Breast epithelium (tissue), 3 donors: ENCODE measurements around the gene CXCR6.

ENCODE experiments used
- POLR2A ChIP-seq: fragments of 450-650 bp; IDR thresholded peaks from one replicate; pipeline ENCODE4 v1.6.1; 2016; ENCODE audit warnings: antibody characterized with exemption, mild to moderate bottlenecking, moderate library complexity
- POLR2AphosphoS5 ChIP-seq, 3 donors: sonication (generic); formaldehyde crosslinking; IDR thresholded peaks; one replicate each; pipeline ENCODE4 v1.6.1; 2017; ENCODE audit warnings: antibody characterized with exemption in 3 of 3
- TF ChIP-seq, protein P1 (sequence below), 3 donors: fragments of 450-650 bp; IDR thresholded peaks; one replicate each; pipeline ENCODE4 v1.5.1; 2016 to 2017; ENCODE audit warnings: antibody characterized with exemption in 3 of 3, mild to moderate bottlenecking in 3 of 3, moderate library complexity in 3 of 3

DNA sequence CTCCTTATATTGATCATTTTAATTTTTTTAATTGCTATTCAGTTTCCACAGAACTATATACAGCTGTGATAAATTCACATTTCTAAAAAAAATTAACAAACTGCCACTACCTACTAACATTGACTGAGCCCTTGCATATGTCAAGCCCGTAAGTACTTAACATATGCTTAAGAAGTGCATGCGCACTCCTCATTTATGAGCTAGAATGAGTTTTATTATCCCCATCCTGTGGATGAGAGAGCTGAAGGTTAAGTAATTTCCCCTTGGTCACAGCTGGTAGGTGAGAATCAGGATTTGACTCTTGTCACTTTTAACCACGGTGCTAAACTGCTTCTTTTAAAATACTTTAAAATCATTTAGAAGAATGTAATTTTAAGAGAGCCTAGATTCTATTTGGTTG, 25.9 kb downstream of the CXCR6 start:
- TF ChIP-seq, protein P1, sequence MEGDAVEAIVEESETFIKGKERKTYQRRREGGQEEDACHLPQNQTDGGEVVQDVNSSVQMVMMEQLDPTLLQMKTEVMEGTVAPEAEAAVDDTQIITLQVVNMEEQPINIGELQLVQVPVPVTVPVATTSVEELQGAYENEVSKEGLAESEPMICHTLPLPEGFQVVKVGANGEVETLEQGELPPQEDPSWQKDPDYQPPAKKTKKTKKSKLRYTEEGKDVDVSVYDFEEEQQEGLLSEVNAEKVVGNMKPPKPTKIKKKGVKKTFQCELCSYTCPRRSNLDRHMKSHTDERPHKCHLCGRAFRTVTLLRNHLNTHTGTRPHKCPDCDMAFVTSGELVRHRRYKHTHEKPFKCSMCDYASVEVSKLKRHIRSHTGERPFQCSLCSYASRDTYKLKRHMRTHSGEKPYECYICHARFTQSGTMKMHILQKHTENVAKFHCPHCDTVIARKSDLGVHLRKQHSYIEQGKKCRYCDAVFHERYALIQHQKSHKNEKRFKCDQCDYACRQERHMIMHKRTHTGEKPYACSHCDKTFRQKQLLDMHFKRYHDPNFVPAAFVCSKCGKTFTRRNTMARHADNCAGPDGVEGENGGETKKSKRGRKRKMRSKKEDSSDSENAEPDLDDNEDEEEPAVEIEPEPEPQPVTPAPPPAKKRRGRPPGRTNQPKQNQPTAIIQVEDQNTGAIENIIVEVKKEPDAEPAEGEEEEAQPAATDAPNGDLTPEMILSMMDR (IDR thresholded peaks at IDR 0.05): no peak
- TF ChIP-seq POLR2A (no peak), POLR2AphosphoS5 (IDR thresholded peaks at IDR 0.05) (no peak)
